IgD-negative memory B cell (primary cell): ENCODE measurements around the gene DYNC1H1. TPM values are rescaled to one million over a fixed set of nuclear protein-coding genes. Genes with fewer than 3 reads are reported as not detected.

Source experiments
- H3K27ac Mint-ChIP-seq, 3 donors: one replicate each; pipeline ENCODE4 v1.8.0; 2020 to 2022; ENCODE audit warnings: mild to moderate bottlenecking in 3 of 3, mixed read lengths in 3 of 3, moderate library complexity in 1 of 3
- H3K27me3 Mint-ChIP-seq: one replicate; pipeline ENCODE4 v1.8.0; 2021; ENCODE audit warnings: mixed read lengths
- H3K36me3 Mint-ChIP-seq: one replicate; pipeline ENCODE4 v1.8.0; 2020; ENCODE audit warnings: mild to moderate bottlenecking, mixed read lengths
- H3K4me1 Mint-ChIP-seq, 3 donors: one replicate each; pipeline ENCODE4 v1.8.0; 2020 to 2022; ENCODE audit warnings: mixed read lengths in 3 of 3, mild to moderate bottlenecking in 1 of 3
- H3K4me3 Mint-ChIP-seq, 4 donors: one replicate each; pipeline ENCODE4 v1.8.0; 2020 to 2022; ENCODE audit warnings: mild to moderate bottlenecking in 4 of 4, mixed read lengths in 4 of 4, moderate library complexity in 3 of 4
- H3K9me3 Mint-ChIP-seq, 3 donors: one replicate each; pipeline ENCODE4 v1.8.0; 2020 to 2021; ENCODE audit warnings: mixed read lengths in 3 of 3, mild to moderate bottlenecking in 1 of 3
- polyA plus RNA-seq: library from polyadenylated mRNA; unstranded; fragments of 300-500 nt; fragmentation: Illumina TruSeq; gene quantifications from one replicate; pipeline ENCODE4 v1.2.3, GENCODE V29; 2021

Gene DYNC1H1
- polyA plus RNA-seq, 1 donor from 2014 or later = 54.4 TPM

DNA sequence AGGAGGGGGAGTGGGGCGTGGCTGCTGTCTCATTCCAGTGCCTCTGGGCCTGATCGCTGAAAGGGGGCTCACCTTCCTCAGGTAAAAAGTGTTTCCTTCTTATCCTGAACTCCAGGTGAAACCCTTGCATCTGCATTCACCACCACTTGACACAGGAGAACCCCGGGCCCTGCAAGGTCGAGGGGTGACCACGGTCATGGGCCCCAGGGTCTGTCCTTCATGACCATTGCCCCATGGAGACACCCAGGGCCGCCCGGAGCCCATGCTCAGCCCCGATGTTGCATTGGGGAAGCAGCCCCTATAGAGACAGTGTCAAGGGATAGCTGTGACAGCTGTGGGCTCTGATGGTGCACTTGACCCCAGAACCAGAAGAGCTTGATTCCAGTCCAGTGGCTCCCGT lies 34.4 kb upstream of the DYNC1H1 start:
- Mint-ChIP-seq H3K27ac (no peak overlapping the region), H3K9me3 (no peaks in the 10 kb centered on the region), H3K27me3 (no peaks in the 10 kb centered on the region), H3K36me3 (peaks cover 2% of the 10 kb centered on the region), H3K4me1 (no peaks in the 10 kb centered on the region), H3K4me3 (no peak overlapping the region)

DNA sequence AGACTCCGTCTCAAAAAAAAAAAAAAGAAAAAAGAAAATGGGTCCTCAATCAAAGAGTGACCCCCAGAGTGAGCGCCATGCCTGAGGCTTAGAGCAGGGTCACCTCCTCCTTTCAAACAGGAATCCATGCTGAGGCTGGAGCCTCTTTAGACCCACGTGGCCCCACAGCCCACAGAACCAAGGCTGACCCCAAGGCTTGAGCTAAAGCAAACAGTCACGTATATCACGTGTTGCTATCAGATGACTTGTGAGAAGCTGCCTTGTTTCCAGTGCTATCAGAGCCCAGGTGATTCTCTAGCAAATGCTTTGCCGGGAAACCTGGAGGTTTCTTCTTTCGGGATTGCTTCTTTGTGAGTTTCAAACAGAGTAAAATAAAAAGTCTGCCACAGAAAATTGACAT lies 31.7 kb upstream of the DYNC1H1 start:
- Mint-ChIP-seq H3K4me1 (no peaks in the 10 kb centered on the region), H3K4me3 (no peak overlapping the region), H3K27me3 (peaks cover 2% of the 10 kb centered on the region), H3K9me3 (no peaks in the 10 kb centered on the region), H3K27ac (peak overlapping the region in 1 of 3 donors; percentile 78), H3K36me3 (peaks cover 2% of the 10 kb centered on the region)

DNA sequence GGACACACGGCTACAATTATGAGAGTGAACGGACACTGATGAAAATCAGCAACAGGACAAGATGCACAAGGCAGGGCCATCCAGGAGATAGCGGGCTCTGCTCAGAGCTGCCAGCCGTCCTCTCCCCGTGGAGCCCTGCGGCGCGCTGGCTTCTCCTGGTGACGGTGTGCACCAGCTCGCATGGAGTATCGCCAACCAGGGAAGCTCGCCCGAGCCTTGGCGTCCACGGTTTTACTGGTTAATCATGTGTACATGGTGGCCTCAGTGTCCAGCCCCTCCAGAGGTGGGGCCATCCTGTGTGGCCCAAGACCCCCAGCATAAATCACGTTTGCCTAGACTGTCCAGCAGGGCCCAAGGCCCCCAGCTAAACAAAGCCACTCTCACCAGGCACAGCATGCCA lies 31.2 kb upstream of the DYNC1H1 start:
- Mint-ChIP-seq H3K36me3 (peaks cover 2% of the 10 kb centered on the region), H3K27ac (peak overlapping the region in 1 of 3 donors; percentile 78)

DNA sequence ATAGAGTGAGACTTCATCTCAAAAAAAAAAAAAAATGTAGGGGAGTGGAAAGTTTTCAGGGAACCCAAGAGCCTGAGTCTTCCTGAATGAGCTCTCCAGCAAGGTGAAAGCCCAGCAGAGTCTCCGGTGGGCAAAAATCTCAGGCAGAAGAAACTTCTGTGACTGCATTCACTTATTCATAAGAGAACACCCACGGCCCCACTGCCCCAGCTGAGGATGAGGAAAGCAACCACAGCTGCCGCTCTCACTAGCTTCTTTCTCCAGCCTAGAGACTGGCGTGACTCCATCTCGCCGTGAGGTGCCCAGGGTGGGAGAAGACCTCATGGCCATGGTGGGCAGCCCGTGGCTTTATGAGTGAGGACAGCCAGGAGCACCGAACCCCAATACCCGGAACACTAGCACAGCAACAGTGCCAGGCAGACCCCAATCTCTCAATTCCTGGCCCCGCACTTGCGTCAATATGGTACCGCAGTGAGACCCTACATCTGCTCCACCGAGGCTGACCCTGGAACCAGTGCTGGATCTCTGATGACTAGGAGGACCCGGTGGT lies 29.7 kb upstream of the DYNC1H1 start:
- H3K9me3 Mint-ChIP-seq = no peaks in the 10 kb centered on the region
- peaks cover 0 to 4% (median 0%) of the 10 kb centered on the region in 3 donors for H3K4me1 Mint-ChIP-seq
- no peaks in the 10 kb centered on the region for H3K36me3 Mint-ChIP-seq
- no peak overlapping the region for H3K4me3 Mint-ChIP-seq
- H3K27ac Mint-ChIP-seq = no peak overlapping the region
- H3K27me3 Mint-ChIP-seq = peaks cover 8% of the 10 kb centered on the region

More for the DNA sequence above, 31.2 kb upstream of the DYNC1H1 start:
- H3K27me3 Mint-ChIP-seq = peaks cover 2% of the 10 kb centered on the region
- H3K9me3 Mint-ChIP-seq = no peaks in the 10 kb centered on the region
- no peaks in the 10 kb centered on the region for H3K4me1 Mint-ChIP-seq
- H3K4me3 Mint-ChIP-seq = no peak overlapping the region

DNA sequence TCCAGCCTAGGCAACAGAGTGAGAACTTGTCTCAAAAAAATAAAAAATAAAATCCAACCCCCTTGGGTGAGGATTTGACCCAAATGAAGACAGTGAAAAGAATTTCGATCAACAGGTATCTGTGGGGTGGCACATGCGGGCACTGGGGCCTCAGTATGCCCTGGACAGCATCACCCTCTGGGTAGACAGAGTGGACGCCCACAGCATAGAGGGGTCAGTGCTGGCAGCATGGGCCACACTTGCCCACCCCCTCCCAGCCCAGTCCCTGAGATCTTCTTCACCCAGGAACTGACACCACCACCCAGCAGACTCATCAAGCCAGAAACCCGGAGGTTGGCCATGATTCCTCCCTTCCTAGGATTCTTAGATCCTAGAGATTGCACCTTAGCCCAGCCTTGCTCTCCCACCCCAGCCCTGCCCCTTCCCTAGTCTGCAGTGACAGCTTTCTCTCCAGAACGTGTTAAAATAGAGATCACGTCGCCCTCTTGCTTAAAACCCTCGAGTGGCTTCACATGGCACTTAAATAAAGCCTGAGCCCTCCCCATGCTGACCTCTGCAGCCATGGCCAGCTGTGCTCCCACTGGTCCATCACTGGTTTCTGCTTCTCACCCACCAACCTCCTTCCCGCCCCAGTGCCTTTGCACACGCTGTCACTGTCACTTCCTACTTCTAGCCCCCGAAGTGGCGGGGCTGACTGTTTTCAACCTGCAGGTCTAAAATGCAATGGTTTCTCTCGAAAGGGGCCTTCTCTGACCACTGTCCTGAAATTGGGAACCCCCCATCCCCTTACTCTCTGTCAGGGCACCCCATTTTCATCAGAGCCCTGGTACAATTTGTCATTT lies 26.2 kb upstream of the DYNC1H1 start:
- Mint-ChIP-seq H3K27me3 (peaks cover 11% of the 10 kb centered on the region), H3K9me3 (no peaks in the 10 kb centered on the region)

DNA sequence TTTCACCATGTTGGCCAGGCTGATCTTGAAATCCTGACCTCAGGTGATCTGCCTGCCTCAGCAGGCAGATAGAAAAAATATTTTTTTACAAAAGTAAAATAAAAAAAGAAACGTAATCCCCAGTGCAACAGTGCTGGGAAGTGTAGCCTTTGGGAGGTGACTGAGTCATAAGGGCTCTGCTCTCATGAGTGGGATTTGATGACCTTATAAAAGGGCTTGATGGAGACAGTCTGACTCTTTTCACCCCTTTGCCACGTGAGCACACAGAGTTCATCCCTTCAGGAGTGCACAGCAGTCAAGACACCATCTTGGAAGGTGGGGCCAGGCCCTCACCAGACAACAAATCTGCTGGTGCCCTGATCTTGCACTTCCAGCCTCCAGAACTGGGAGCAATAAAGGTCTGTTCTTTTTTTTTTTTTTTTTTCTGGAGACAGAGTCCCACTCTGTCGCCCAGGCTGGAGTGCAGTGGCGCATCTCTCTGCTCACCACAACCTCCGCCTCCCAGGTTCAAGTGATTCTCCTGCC lies 24.7 kb upstream of the DYNC1H1 start:
- Mint-ChIP-seq H3K9me3 (no peaks in the 10 kb centered on the region), H3K36me3 (peaks cover 4% of the 10 kb centered on the region), H3K4me1 (peaks cover 0 to 4% (median 0%) of the 10 kb centered on the region in 3 donors), H3K27me3 (peaks cover 14% of the 10 kb centered on the region), H3K27ac (no peak overlapping the region), H3K4me3 (no peak overlapping the region)

More for the DNA sequence above, 26.2 kb upstream of the DYNC1H1 start:
- H3K36me3 Mint-ChIP-seq = peaks cover 4% of the 10 kb centered on the region
- peak overlapping the region in 1 of 3 donors; percentile 68 for H3K27ac Mint-ChIP-seq
- H3K4me3 Mint-ChIP-seq = no peak overlapping the region
- H3K4me1 Mint-ChIP-seq = peaks cover 0 to 4% (median 0%) of the 10 kb centered on the region in 3 donors

DNA sequence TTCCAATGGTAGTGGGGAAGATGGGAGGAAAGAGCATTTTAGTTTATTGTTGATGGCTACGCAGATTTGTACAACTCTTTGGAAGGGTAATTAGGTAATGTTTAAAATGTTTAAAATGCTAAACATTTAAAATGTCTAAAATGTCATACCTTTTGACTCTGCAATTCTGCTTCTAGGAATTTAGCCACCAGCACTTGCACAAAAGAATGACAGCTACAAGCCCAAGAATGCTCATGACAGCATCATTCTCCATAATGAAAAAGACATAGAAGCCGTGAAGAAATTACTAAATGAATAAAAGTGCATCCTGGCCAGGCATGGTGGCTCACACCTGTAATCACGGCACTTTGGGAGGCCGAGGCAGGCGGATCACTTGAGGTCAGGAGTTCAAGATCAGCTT lies 19.9 kb upstream of the DYNC1H1 start:
- Mint-ChIP-seq H3K36me3 (peaks cover 4% of the 10 kb centered on the region), H3K27ac (peak overlapping the region in 1 of 3 donors; percentile 31), H3K9me3 (no peaks in the 10 kb centered on the region), H3K4me1 (peaks cover 6 to 19% (median 12%) of the 10 kb centered on the region in 3 donors), H3K4me3 (no peak overlapping the region), H3K27me3 (peaks cover 17% of the 10 kb centered on the region)

DNA sequence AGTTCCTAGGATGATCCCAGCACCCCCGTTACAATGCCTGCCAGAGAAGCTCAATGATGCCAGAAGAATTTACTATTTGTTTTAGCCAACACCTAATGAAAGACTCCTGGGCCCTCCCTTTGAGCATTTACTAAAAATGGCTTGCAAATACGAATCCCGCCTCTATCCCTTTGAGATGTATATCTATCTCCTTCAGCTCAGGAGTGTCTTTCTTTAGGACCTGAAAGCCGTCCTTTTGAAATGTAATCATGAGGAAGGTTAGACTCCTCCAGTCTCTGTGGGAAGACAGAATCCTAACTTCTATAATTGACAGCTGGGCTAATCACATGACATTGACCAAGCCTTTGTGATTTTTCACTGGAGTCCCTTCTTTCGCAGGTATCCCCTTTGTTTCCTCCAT lies 19.2 kb upstream of the DYNC1H1 start:
- peaks cover 2% of the 10 kb centered on the region for H3K36me3 Mint-ChIP-seq
- peaks cover 6 to 19% (median 12%) of the 10 kb centered on the region in 3 donors for H3K4me1 Mint-ChIP-seq
- H3K27ac Mint-ChIP-seq = peak overlapping the region in 1 of 3 donors; percentile 83
- H3K27me3 Mint-ChIP-seq = peaks cover 16% of the 10 kb centered on the region
- H3K4me3 Mint-ChIP-seq = peak overlapping the region in 1 of 4 donors; percentile 57
- no peaks in the 10 kb centered on the region for H3K9me3 Mint-ChIP-seq

DNA sequence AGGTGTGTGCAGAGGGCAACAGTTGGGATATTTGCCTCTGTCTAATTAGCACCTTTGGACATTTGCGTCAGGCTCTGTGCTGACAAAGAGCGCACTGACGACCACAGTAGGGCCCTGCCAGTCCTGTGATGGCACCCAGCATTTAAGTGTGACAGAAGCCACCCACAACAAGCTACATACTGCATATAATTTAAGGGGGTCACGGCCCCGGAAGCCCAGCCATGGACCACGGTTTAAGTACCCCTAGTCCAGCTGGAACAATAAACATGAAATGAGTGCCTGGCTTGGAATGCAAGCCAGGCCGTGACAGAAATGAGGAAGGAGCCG lies 16.8 kb upstream of the DYNC1H1 start:
- Mint-ChIP-seq H3K4me1 (peaks cover 6 to 19% (median 12%) of the 10 kb centered on the region in 3 donors), H3K27ac (peak overlapping the region; percentile 91 to 99 (median 99)), H3K9me3 (no peaks in the 10 kb centered on the region), H3K36me3 (no peaks in the 10 kb centered on the region), H3K4me3 (peak overlapping the region; percentile 89 to 99 (median 98)), H3K27me3 (peaks cover 14% of the 10 kb centered on the region)

DNA sequence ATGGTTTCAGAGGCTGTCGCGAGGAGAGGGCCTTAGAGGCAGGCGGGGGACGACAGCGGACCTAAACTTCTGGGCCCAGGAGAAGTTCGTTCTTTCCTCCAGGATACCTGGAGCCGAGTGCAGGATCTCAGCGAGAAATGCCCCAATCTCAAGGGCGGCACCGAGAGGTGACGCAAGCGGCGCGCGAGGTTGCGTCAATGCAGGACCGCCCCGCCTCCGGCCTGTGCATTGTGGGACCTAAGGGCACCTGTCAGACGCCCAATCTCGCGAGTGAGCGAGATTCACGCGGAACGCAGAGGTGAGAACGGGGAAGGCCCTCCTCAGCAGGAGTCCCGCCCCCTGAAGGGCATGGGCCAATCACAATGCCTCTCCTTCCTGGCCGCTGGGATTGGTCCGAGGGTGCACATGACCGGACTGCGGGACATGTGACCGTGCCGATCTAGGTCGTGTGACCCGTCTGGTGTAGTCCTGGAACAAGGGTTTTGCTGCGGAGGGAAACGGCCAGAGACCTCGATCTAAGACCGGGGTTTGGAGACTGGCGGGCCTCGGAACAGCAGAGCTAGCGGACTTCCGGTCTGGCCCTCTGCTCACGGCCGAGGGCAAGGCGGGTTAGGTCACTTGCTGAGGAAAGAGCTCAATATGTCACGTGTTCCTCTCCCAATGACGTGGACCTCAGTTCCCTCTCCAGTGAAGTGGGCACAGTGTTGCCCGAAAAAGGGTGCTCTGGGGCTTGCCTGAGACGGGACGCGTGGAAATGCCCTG lies 16.3 kb upstream of the DYNC1H1 start:
- peak overlapping the region; percentile 91 to 99 (median 99) for H3K27ac Mint-ChIP-seq
- peaks cover 6 to 21% (median 12%) of the 10 kb centered on the region in 3 donors for H3K4me1 Mint-ChIP-seq
- H3K36me3 Mint-ChIP-seq = no peaks in the 10 kb centered on the region
- peaks cover 14% of the 10 kb centered on the region for H3K27me3 Mint-ChIP-seq
- no peaks in the 10 kb centered on the region for H3K9me3 Mint-ChIP-seq
- peak overlapping the region; percentile 89 to 99 (median 98) for H3K4me3 Mint-ChIP-seq

DNA sequence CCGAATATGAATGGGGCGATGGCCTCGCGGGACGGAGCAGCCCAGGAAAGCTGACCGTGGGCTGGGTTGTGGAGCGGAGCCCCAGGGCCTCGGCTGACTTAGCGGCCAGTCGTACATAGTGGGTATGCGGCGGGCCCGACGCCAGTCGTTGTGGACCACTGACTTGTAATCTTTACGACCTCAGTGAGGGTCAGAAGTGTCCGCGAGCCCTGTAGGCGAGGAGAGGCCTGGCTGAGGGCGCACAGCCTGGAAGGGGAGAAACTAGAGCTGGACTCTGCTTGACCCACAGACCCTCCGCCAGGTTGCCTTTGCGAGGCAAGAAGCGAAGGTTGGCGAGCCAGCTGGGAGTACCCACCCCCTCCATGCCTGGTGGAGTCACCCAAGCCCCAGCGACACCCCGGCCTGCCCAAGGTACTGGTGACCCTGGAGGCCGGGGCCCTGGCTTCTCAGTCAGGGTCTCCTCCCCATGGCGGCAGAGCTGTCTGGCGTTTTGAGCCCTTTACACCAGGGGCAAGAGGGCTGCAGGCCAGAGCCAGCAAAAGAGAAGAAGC lies 15.6 kb upstream of the DYNC1H1 start:
- no peaks in the 10 kb centered on the region for H3K36me3 Mint-ChIP-seq
- H3K9me3 Mint-ChIP-seq = no peaks in the 10 kb centered on the region
- H3K27ac Mint-ChIP-seq = peak overlapping the region; percentile 91 to 99 (median 99)
- peaks cover 14% of the 10 kb centered on the region for H3K27me3 Mint-ChIP-seq
- H3K4me3 Mint-ChIP-seq = peak overlapping the region; percentile 89 to 99 (median 98)
- H3K4me1 Mint-ChIP-seq = peaks cover 6 to 21% (median 12%) of the 10 kb centered on the region in 3 donors

DNA sequence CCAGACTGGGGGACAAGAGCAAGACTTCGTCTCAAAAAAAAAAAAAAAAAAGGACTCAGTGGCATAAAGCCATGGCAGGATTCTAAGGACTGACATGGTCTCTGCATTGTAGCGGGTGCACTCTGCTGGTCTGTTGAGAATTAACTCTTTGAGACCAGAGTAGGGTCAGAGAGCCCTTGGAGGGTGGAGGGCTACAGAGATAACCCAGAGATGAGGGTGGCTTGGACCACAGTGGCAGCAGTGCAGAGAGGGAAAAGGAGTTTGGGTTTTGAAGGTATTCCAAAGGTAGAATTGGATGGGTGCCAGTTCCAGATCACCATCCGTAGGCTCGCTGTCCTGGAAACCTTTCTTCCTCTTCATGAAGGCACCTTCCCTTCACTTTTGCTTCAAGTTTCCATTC lies 14.3 kb upstream of the DYNC1H1 start:
- peak overlapping the region in 2 of 4 donors; percentile 52 to 83 for H3K4me3 Mint-ChIP-seq
- no peaks in the 10 kb centered on the region for H3K9me3 Mint-ChIP-seq
- peaks cover 6 to 21% (median 12%) of the 10 kb centered on the region in 3 donors for H3K4me1 Mint-ChIP-seq
- H3K36me3 Mint-ChIP-seq = no peaks in the 10 kb centered on the region
- peaks cover 11% of the 10 kb centered on the region for H3K27me3 Mint-ChIP-seq
- peak overlapping the region in 1 of 3 donors; percentile 23 for H3K27ac Mint-ChIP-seq

DNA sequence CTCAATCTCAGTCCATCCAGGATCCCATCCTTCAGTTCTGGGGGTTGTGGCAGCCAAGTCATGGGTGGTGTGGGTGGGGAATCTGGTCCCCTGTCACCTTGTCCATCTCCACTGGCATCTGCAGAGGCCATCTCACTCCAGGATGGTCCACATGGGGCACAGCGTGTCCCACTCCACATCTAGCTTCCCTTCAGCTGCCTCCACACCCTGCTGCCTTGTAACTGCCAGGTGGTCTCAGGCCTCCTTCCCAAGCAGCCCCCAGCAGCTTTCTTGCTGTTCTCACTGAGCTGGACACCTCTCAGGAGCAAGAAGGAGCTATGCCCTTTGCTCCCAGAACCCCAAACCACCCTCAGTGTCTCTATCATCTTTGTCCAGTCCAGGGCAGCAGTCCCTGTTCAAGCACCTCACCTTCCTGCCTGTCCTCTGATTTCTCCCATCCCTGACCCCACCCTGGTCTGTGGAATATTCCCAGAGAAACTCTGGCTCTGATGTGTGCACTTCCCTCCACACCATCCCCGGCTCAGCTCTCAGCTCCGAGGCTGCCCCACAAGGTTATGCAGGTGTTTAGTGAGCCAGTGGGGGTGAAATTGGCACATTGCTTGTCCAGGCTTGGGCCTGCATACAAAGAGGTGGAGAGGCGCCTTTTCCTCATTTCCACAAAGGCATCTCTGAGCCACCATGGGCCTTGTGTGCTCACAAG lies 13.7 kb upstream of the DYNC1H1 start:
- no peaks in the 10 kb centered on the region for H3K9me3 Mint-ChIP-seq
- no peaks in the 10 kb centered on the region for H3K36me3 Mint-ChIP-seq
- peak overlapping the region in 2 of 3 donors; percentile 16 to 56 for H3K27ac Mint-ChIP-seq
- peaks cover 6 to 21% (median 12%) of the 10 kb centered on the region in 3 donors for H3K4me1 Mint-ChIP-seq
- H3K4me3 Mint-ChIP-seq = peak overlapping the region in 2 of 4 donors; percentile 61 to 65
- peaks cover 7% of the 10 kb centered on the region for H3K27me3 Mint-ChIP-seq

DNA sequence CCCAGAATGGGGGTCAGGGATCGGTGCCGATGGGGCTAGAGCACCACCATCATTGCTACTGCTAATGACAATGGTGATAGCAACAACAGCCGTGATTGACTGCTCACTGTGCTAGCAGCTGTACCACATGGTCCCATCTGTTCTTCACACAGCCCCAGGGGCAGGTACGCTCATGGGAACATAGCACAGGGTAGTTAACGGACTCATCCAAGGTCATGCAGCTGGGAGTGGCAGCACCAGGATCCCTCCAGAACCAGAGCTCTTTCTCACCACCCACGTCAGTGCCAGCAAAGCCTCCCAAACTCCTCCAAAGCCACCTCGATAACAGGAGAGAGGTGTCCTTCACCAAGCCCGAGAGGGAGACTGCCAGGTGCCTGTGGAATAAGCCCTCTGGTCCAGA lies 11.2 kb upstream of the DYNC1H1 start:
- H3K27ac Mint-ChIP-seq = peak overlapping the region in 1 of 3 donors; percentile 45

More for the DNA sequence above, 11.2 kb upstream of the DYNC1H1 start:
- Mint-ChIP-seq H3K9me3 (no peaks in the 10 kb centered on the region), H3K27me3 (no peaks in the 10 kb centered on the region), H3K36me3 (no peaks in the 10 kb centered on the region), H3K4me1 (peaks cover 3 to 11% (median 11%) of the 10 kb centered on the region in 3 donors), H3K4me3 (peak overlapping the region in 2 of 4 donors; percentile 5 to 50)
